Kidney epithelial cell (primary cell): ENCODE measurements around the gene FBXO47. TPM values are rescaled to one million over a fixed set of nuclear protein-coding genes. Genes with fewer than 3 reads are reported as not detected.

ENCODE experiments used
- DNase-seq: peaks from one replicate; pipeline ENCODE4 v3.0.0-alpha.2; 2010; ENCODE audit warnings: low read depth
- H3K27me3 ChIP-seq: 2 replicates; pipeline ENCODE4 v1.6.0; 2011; ENCODE audit warnings: low read length; ENCODE audit not compliant: control insufficient read depth, insufficient read depth
- H3K36me3 ChIP-seq: 2 replicates; pipeline ENCODE4 v1.5.1; 2011; ENCODE audit warnings: low read length; ENCODE audit not compliant: control insufficient read depth, insufficient read depth
- H3K4me3 ChIP-seq: 2 replicates; pipeline ENCODE4 v1.5.1; 2011; ENCODE audit warnings: low read depth, mild to moderate bottlenecking, control low read depth, low read length
- CTCF ChIP-seq: IDR thresholded peaks from 2 replicates; pipeline ENCODE4 v1.5.1; 2011; ENCODE audit warnings: mild to moderate bottlenecking, moderate library complexity, low read length, control low read depth, inconsistent platforms; ENCODE audit not compliant: insufficient read depth, poor library complexity, severe bottlenecking
- total RNA-seq: library from RNA; depleted of rRNA; stranded (reverse); fragments of >200 nt; gene quantifications from 2 replicates; pipeline ENCODE4 v1.2.3, GENCODE V29; 2015

The FBXO47 gene
- total RNA-seq, 1 donor from 2014 or later: not detected

- Histone ChIP-seq H3K27me3 (no peaks in the 10 kb centered on the region), H3K4me3 (no peak overlapping the region), H3K36me3 (peaks cover 3% of the 10 kb centered on the region)
- no peak for DNase-seq
- no peak for TF ChIP-seq CTCF
Observed at GRCh38 chr17:38888842-38889241, 78.4 kb downstream of the FBXO47 start.

GRCh38 chr17:38886643-38887010 lies 80.6 kb downstream of the FBXO47 start:
- no peak overlapping the region for H3K4me3 ChIP-seq
- TF ChIP-seq CTCF: no peak
- H3K36me3 ChIP-seq: peaks cover 1% of the 10 kb centered on the region
- DNase-seq: no peak
- H3K27me3 ChIP-seq: no peaks in the 10 kb centered on the region

Other genes starting within 250 kb of the FBXO47 start
- gene CISD3, start 237.1 kb downstream of the FBXO47 start, total RNA-seq: 3.4 and 4.1 TPM in 2 replicates
- gene PCGF2, start 219.1 kb downstream of the FBXO47 start, total RNA-seq: 20.8 and 25.1 TPM in 2 replicates
- 166 TPM in 2 replicates for gene PSMB3, start 214.7 kb downstream of the FBXO47 start, total RNA-seq
- 34.8 and 53.3 TPM in 2 replicates for gene PIP4K2B, start 167.8 kb downstream of the FBXO47 start, total RNA-seq
- 13.9 and 14.4 TPM in 2 replicates for gene CWC25, start 142.1 kb downstream of the FBXO47 start, total RNA-seq
- gene RPL23, start 113.7 kb downstream of the FBXO47 start, total RNA-seq: 1,506 and 1,881 TPM in 2 replicates
- gene LASP1, start 97.3 kb downstream of the FBXO47 start, total RNA-seq: 201 and 247 TPM in 2 replicates
- gene PLXDC1, start 184.2 kb upstream of the FBXO47 start, total RNA-seq: under 0.01 and 0.67 TPM in 2 replicates
- not detected in 2 replicates for gene ARL5C, start 198.8 kb upstream of the FBXO47 start, total RNA-seq
- gene CACNB1, start 230.3 kb upstream of the FBXO47 start, total RNA-seq: 6.0 and 7.1 TPM in 2 replicates
- gene RPL19, start 232.9 kb upstream of the FBXO47 start, total RNA-seq: 3,729 and 4,555 TPM in 2 replicates